Neuronal stem cell (in vitro differentiated cells): ENCODE results near the gene PTPN11.

Source experiments
- DNase-seq: peaks from one replicate; pipeline ENCODE4 v3.0.0-alpha.2; 2013; ENCODE audit warnings: low spot score
- H2AFZ ChIP-seq: one replicate; pipeline ENCODE4 v1.6.1; 2013; ENCODE audit warnings: mild to moderate bottlenecking, low read length, inconsistent platforms
- H2AK5ac ChIP-seq: 2 replicates; pipeline ENCODE4 v1.6.1; 2013; ENCODE audit warnings: low read depth, mild to moderate bottlenecking, inconsistent platforms, low read length, moderate library complexity, mixed read lengths
- H2BK120ac ChIP-seq: 2 replicates; pipeline ENCODE4 v1.6.1; 2013; ENCODE audit warnings: low read depth, mild to moderate bottlenecking, inconsistent platforms, low read length, moderate library complexity, mixed read lengths
- H2BK12ac ChIP-seq: one replicate; pipeline ENCODE4 v1.6.1; 2013; ENCODE audit warnings: low read length, inconsistent platforms
- H2BK15ac ChIP-seq: 2 replicates; pipeline ENCODE4 v1.6.1; 2013; ENCODE audit warnings: mild to moderate bottlenecking, low read length, inconsistent platforms, mixed read lengths
- H2BK5ac ChIP-seq: one replicate; pipeline ENCODE4 v1.6.1; 2013; ENCODE audit warnings: inconsistent platforms, mild to moderate bottlenecking, low read length, moderate library complexity
- H3K14ac ChIP-seq: one replicate; pipeline ENCODE4 v1.6.1; 2013; ENCODE audit warnings: low read length, inconsistent platforms
- H3K18ac ChIP-seq: 2 replicates; pipeline ENCODE4 v1.6.1; 2013; ENCODE audit warnings: low read length, inconsistent platforms
- H3K23ac ChIP-seq: 2 replicates; pipeline ENCODE4 v1.6.1; 2013; ENCODE audit warnings: low read depth, mild to moderate bottlenecking, mixed read lengths, low read length, inconsistent platforms; ENCODE audit not compliant: poor library complexity
- H3K27ac ChIP-seq: replicated peaks from 3 replicates; pipeline ENCODE4 v1.5.1; 2013; ENCODE audit warnings: low read length, inconsistent platforms
- H3K27me3 ChIP-seq, 3 experiments: 2 replicates each; pipeline ENCODE4 v1.6.1; 2013; ENCODE audit warnings: low read length in 3 of 3, mild to moderate bottlenecking in 2 of 3, inconsistent platforms in 1 of 3, low read depth in 1 of 3, mixed read lengths in 1 of 3, moderate library complexity in 1 of 3; ENCODE audit not compliant: control insufficient read depth in 3 of 3, insufficient read depth in 3 of 3
- H3K36me3 ChIP-seq, 2 donors: replicated peaks in 1 of 2; 2 replicates each; pipeline ENCODE4 v1.6.1; 2013; ENCODE audit warnings: low read length in 2 of 2; ENCODE audit not compliant: control insufficient read depth in 2 of 2, insufficient read depth in 2 of 2
- H3K4ac ChIP-seq: 2 replicates; pipeline ENCODE4 v1.6.1; 2013; ENCODE audit warnings: inconsistent platforms, mild to moderate bottlenecking, low read length, moderate library complexity
- H3K4me1 ChIP-seq, 2 donors: 1 replicate in 1 of 2; 2 replicates in 1 of 2; pipeline ENCODE4 v1.6.1; 2013; ENCODE audit warnings: low read length in 2 of 2, low read depth in 1 of 2; ENCODE audit not compliant: control insufficient read depth in 2 of 2, insufficient read depth in 1 of 2
- H3K4me2 ChIP-seq: one replicate; pipeline ENCODE4 v1.6.1; 2013; ENCODE audit warnings: mild to moderate bottlenecking, low read length, inconsistent platforms; ENCODE audit not compliant: insufficient read depth, poor library complexity, severe bottlenecking
- H3K4me3 ChIP-seq, 2 donors: 2 replicates each; pipeline ENCODE4 v1.5.1; 2013; ENCODE audit warnings: low read length in 2 of 2, mild to moderate bottlenecking in 2 of 2, inconsistent platforms in 1 of 2, moderate library complexity in 1 of 2
- H3K79me1 ChIP-seq: one replicate; pipeline ENCODE4 v1.6.1; 2013; ENCODE audit warnings: low read depth, mild to moderate bottlenecking, inconsistent platforms, low read length, moderate library complexity
- H3K9ac ChIP-seq: one replicate; pipeline ENCODE4 v1.6.1; 2013; ENCODE audit warnings: mild to moderate bottlenecking, low read depth, low read length, inconsistent platforms; ENCODE audit not compliant: poor library complexity
- H3K9me3 ChIP-seq, 2 donors: replicated peaks in 1 of 2; 2 replicates each; pipeline versions ENCODE3 to v1.6.1; 2013; ENCODE audit warnings: low read length in 2 of 2, mild to moderate bottlenecking in 2 of 2, inconsistent platforms in 1 of 2, low read depth in 1 of 2, mixed read lengths in 1 of 2, moderate library complexity in 1 of 2; ENCODE audit not compliant: control insufficient read depth in 2 of 2, insufficient read depth in 1 of 2
- H4K8ac ChIP-seq: one replicate; pipeline ENCODE4 v1.6.1; 2013; ENCODE audit warnings: low read depth, mild to moderate bottlenecking, inconsistent platforms, low read length, moderate library complexity
- H4K91ac ChIP-seq: one replicate; pipeline ENCODE4 v1.6.1; 2013; ENCODE audit warnings: low read length, low read depth, mild to moderate bottlenecking, inconsistent platforms; ENCODE audit not compliant: poor library complexity
- WGBS, 2 donors: extraction: QIAGEN DNeasy Blood & Tissue Kit; methylation state at CpG; one replicate each; pipeline ENCODE4 v1.1.7; 2013; ENCODE audit warnings: missing lambda C conversion rate in 2 of 2, mixed read lengths in 1 of 2; ENCODE audit not compliant: insufficient read length in 2 of 2, insufficient replicate concordance in 1 of 2; ENCODE audit errors: extremely low coverage in 2 of 2; 5-methylcytosine and 5-hydroxymethylcytosine counted together

PTPN11 gene

DNA sequence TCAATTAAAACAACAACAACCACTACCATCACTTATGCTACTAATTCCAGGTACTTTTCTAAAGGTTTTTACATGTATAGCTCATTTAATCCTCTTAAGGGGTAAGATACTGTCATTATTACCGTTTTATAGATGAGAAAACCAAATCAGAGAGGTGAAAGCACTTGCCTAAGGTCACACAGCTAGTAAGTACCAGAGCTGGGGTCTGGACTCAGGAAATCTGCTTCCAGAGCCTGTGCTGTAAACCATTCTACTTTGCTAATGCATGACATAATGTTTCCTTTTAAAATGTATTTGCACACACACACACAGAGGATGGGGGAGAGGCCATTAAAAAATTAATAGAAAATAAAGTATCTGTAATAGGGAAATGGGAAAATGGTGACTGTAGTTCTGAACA, 113.4 kb downstream of the PTPN11 start:
- Histone ChIP-seq H3K14ac (no peak overlapping the region), H2AFZ (no peak overlapping the region), H3K9me3 (no peaks in the 10 kb centered on the region), H3K27ac (no peak overlapping the region), H3K4me2 (no peak overlapping the region), H4K8ac (no peak overlapping the region), H3K27me3 (no peaks in the 10 kb centered on the region), H3K9ac (no peak overlapping the region), H2BK5ac (no peak overlapping the region), H3K79me1 (no peaks in the 10 kb centered on the region), H2BK12ac (no peak overlapping the region), H3K4ac (no peak overlapping the region), H3K36me3 (no peaks in the 10 kb centered on the region), H2BK120ac (no peak overlapping the region), H2AK5ac (no peak overlapping the region), H3K4me3 (no peak overlapping the region), H3K4me1 (peaks cover 0 to 2% of the 10 kb centered on the region in 2 donors), H4K91ac (no peak overlapping the region), H3K18ac (no peak overlapping the region), H3K23ac (no peak overlapping the region), H2BK15ac (no peak overlapping the region)
- WGBS, 2 donors, result no CpG with 5 or more reads among the region's 1 CpG
- no peak for DNase-seq

- no peak overlapping the region for H2AFZ ChIP-seq
- H3K9me3 ChIP-seq, result no peaks in the 10 kb centered on the region
- H2BK12ac ChIP-seq, result no peak overlapping the region
- no peak overlapping the region for H3K4me3 ChIP-seq
- no peak overlapping the region for H3K18ac ChIP-seq
- H3K4me2 ChIP-seq, result no peak overlapping the region
- WGBS, 2 donors, result no CpG with 5 or more reads among the region's 7 CpGs
- no peak overlapping the region for H3K27ac ChIP-seq
- H3K79me1 ChIP-seq, result no peaks in the 10 kb centered on the region
- H4K91ac ChIP-seq, result no peak overlapping the region
- H3K4me1 ChIP-seq, result peaks cover 2 to 5% of the 10 kb centered on the region in 2 donors
- no peak overlapping the region for H2AK5ac ChIP-seq
- H2BK120ac ChIP-seq, result no peak overlapping the region
- no peak overlapping the region for H4K8ac ChIP-seq
- no peak overlapping the region for H3K9ac ChIP-seq
- H3K14ac ChIP-seq, result no peak overlapping the region
- DNase-seq, result no peak
- no peak overlapping the region for H3K4ac ChIP-seq
- H2BK15ac ChIP-seq, result no peak overlapping the region
- no peaks in the 10 kb centered on the region for H3K36me3 ChIP-seq
- H3K27me3 ChIP-seq, result no peaks in the 10 kb centered on the region
- no peak overlapping the region for H2BK5ac ChIP-seq
- no peak overlapping the region for H3K23ac ChIP-seq
Observed at GRCh38 chr12:112533528-112533927, 114.8 kb downstream of the PTPN11 start.

DNA sequence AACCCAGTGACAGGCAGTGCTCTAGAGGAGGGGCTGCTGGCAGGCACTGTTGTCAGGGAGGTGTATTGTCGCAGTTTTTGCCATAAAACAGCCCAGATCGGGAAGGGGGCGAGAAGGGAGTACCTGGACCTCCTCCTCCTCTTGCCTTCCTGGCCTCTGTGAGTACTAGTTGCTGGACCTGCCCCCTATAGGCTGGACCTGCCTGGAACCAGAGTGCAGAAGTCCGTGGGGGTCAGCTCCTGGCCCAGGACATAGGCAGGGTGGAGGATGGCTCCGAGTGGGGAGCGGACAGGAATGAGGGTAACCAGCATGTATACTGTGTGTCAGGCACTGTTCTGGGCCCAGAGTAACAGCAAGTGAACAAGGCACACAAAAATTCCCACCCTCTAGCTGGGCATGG, 116.3 kb downstream of the PTPN11 start:
- DNase-seq, result no peak

GRCh38 chr12:112535637-112536366, 117.1 kb downstream of the PTPN11 start:
- Histone ChIP-seq H3K18ac (no peak overlapping the region), H3K27me3 (no peaks in the 10 kb centered on the region), H3K4ac (no peak overlapping the region), H3K4me3 (no peak overlapping the region), H2BK5ac (no peak overlapping the region), H4K8ac (no peak overlapping the region), H2BK120ac (no peak overlapping the region), H4K91ac (no peak overlapping the region), H3K4me1 (peaks cover 2 to 5% of the 10 kb centered on the region in 2 donors), H3K27ac (no peak overlapping the region), H3K9me3 (no peaks in the 10 kb centered on the region), H3K9ac (no peak overlapping the region), H3K14ac (no peak overlapping the region), H3K79me1 (no peaks in the 10 kb centered on the region), H2AFZ (no peak overlapping the region), H2BK15ac (no peak overlapping the region), H3K23ac (no peak overlapping the region), H3K36me3 (no peaks in the 10 kb centered on the region), H2BK12ac (no peak overlapping the region), H2AK5ac (no peak overlapping the region), H3K4me2 (no peak overlapping the region)
- no CpG with 5 or more reads among the region's 6 CpGs for WGBS, 2 donors
- no peak for DNase-seq

More for the DNA sequence above, 116.3 kb downstream of the PTPN11 start:
- no peaks in the 10 kb centered on the region for H3K9me3 ChIP-seq
- H2AK5ac ChIP-seq, result no peak overlapping the region
- H3K14ac ChIP-seq, result no peak overlapping the region
- no peak overlapping the region for H2BK5ac ChIP-seq
- H3K4me3 ChIP-seq, result no peak overlapping the region
- H3K9ac ChIP-seq, result no peak overlapping the region
- peak overlapping the region; percentile 18 for H3K18ac ChIP-seq
- no peak overlapping the region for H3K23ac ChIP-seq
- no peaks in the 10 kb centered on the region for H3K79me1 ChIP-seq
- H3K4ac ChIP-seq, result no peak overlapping the region
- H2BK12ac ChIP-seq, result no peak overlapping the region
- no peak overlapping the region for H3K27ac ChIP-seq
- H3K4me1 ChIP-seq, result peaks cover 2 to 5% of the 10 kb centered on the region in 2 donors
- no peak overlapping the region for H2BK15ac ChIP-seq
- no peak overlapping the region for H4K91ac ChIP-seq
- H4K8ac ChIP-seq, result no peak overlapping the region
- H2BK120ac ChIP-seq, result no peak overlapping the region
- no CpG with 5 or more reads among the region's 6 CpGs for WGBS, 2 donors
- no peaks in the 10 kb centered on the region for H3K36me3 ChIP-seq
- no peak overlapping the region for H2AFZ ChIP-seq
- H3K27me3 ChIP-seq, result no peaks in the 10 kb centered on the region
- H3K4me2 ChIP-seq, result no peak overlapping the region
